Measurements from ENCODE around the gene ARID5A.
"Not testable (repeated sequence)": the region's sequence is repeated elsewhere in the genome, so short reads cannot be mapped to it uniquely, and the experiment has no call there.

- not testable (repeated sequence) for TF ChIP-seq CTCF (conservative IDR thresholded peaks at IDR 0.05); ZFX (IDR thresholded peaks at IDR 0.05)
Measured at GRCh38 chr2:96553957-96554292, 17.4 kb downstream of the ARID5A start.

Data from C4-2B (cell line).